RWPE2 (cell line): Measurements from ENCODE around the gene CPB2.

Source experiments
- ATAC-seq: fragments of 200-7000 bp; cut with Tn5 transposase; 3 replicates; pipeline ENCODE4 v1.9.1; 2021; ENCODE audit warnings: low read depth
- DNase-seq: peaks from one replicate; pipeline ENCODE4 v3.0.0-alpha.2; 2020; ENCODE audit warnings: low spot score
- H3K27ac ChIP-seq: fragments of 450-650 bp; 2 replicates; pipeline ENCODE4 v1.5.1; 2017; ENCODE audit warnings: mild to moderate bottlenecking; ENCODE audit not compliant: poor library complexity, severe bottlenecking
- H3K27me3 ChIP-seq: fragments of 250-450 bp; sonication (Bioruptor Pico); 2 replicates; pipeline ENCODE4 v1.5.1; 2021; ENCODE audit warnings: mild to moderate bottlenecking, moderate library complexity; ENCODE audit not compliant: insufficient read depth, poor library complexity, severe bottlenecking
- H3K36me3 ChIP-seq: fragments of 250-450 bp; sonication (Bioruptor Pico); 2 replicates; pipeline ENCODE4 v1.5.1; 2020; ENCODE audit warnings: low read depth, mild to moderate bottlenecking, moderate library complexity
- H3K4me1 ChIP-seq: fragments of 250-450 bp; sonication (Bioruptor Pico); 2 replicates; pipeline ENCODE4 v1.5.1; 2021; ENCODE audit warnings: mild to moderate bottlenecking, moderate library complexity; ENCODE audit not compliant: insufficient read depth, poor library complexity, severe bottlenecking
- H3K4me3 ChIP-seq: fragments of 250-450 bp; sonication (Bioruptor Pico); 2 replicates; pipeline ENCODE4 v1.5.1; 2021; ENCODE audit warnings: mild to moderate bottlenecking, moderate library complexity; ENCODE audit not compliant: severe bottlenecking
- H3K9me3 ChIP-seq: fragments of 250-450 bp; sonication (Bioruptor Pico); 2 replicates; pipeline ENCODE4 v1.5.1; 2021; ENCODE audit warnings: mild to moderate bottlenecking, moderate library complexity; ENCODE audit not compliant: severe bottlenecking
- TF ChIP-seq, protein P1 (sequence below): fragments of 450-650 bp; IDR thresholded peaks from one replicate; pipeline ENCODE4 v1.5.1; 2017; ENCODE audit warnings: mild to moderate bottlenecking, moderate library complexity; ENCODE audit not compliant: poor library complexity, severe bottlenecking

CPB2 gene

GRCh38 chr13:46038296-46038695 lies 66.5 kb downstream of the CPB2 start:
- no peak for ATAC-seq

GRCh38 chr13:46035066-46035465 lies 69.8 kb downstream of the CPB2 start:
- TF ChIP-seq, protein P1, sequence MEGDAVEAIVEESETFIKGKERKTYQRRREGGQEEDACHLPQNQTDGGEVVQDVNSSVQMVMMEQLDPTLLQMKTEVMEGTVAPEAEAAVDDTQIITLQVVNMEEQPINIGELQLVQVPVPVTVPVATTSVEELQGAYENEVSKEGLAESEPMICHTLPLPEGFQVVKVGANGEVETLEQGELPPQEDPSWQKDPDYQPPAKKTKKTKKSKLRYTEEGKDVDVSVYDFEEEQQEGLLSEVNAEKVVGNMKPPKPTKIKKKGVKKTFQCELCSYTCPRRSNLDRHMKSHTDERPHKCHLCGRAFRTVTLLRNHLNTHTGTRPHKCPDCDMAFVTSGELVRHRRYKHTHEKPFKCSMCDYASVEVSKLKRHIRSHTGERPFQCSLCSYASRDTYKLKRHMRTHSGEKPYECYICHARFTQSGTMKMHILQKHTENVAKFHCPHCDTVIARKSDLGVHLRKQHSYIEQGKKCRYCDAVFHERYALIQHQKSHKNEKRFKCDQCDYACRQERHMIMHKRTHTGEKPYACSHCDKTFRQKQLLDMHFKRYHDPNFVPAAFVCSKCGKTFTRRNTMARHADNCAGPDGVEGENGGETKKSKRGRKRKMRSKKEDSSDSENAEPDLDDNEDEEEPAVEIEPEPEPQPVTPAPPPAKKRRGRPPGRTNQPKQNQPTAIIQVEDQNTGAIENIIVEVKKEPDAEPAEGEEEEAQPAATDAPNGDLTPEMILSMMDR = no peak
- no peaks in the 10 kb centered on the region for H3K4me1 ChIP-seq
- DNase-seq (no peak), ATAC-seq (no peak)
- H3K9me3 ChIP-seq = no peaks in the 10 kb centered on the region
- H3K4me3 ChIP-seq = no peak overlapping the region
- H3K27me3 ChIP-seq = no peaks in the 10 kb centered on the region
- H3K36me3 ChIP-seq = peaks cover 34% of the 10 kb centered on the region
- H3K27ac ChIP-seq = no peak overlapping the region

More at GRCh38 chr13:46038296-46038695, 66.5 kb downstream of the CPB2 start:
- no peak for DNase-seq
- H3K4me1 ChIP-seq = no peaks in the 10 kb centered on the region
- TF ChIP-seq, protein P1 = no peak
- no peak overlapping the region for H3K27ac ChIP-seq
- no peaks in the 10 kb centered on the region for H3K9me3 ChIP-seq
- no peak overlapping the region for H3K4me3 ChIP-seq
- no peaks in the 10 kb centered on the region for H3K27me3 ChIP-seq
- H3K36me3 ChIP-seq = peaks cover 61% of the 10 kb centered on the region

GRCh38 chr13:46032341-46032740 lies 72.5 kb downstream of the CPB2 start:
- Histone ChIP-seq H3K4me3 (no peak overlapping the region), H3K36me3 (peaks cover 13% of the 10 kb centered on the region), H3K27ac (no peak overlapping the region), H3K27me3 (no peaks in the 10 kb centered on the region), H3K9me3 (no peaks in the 10 kb centered on the region), H3K4me1 (no peaks in the 10 kb centered on the region)
- TF ChIP-seq, protein P1 = no peak
- ATAC-seq = no peak
- no peak for DNase-seq

DNA sequence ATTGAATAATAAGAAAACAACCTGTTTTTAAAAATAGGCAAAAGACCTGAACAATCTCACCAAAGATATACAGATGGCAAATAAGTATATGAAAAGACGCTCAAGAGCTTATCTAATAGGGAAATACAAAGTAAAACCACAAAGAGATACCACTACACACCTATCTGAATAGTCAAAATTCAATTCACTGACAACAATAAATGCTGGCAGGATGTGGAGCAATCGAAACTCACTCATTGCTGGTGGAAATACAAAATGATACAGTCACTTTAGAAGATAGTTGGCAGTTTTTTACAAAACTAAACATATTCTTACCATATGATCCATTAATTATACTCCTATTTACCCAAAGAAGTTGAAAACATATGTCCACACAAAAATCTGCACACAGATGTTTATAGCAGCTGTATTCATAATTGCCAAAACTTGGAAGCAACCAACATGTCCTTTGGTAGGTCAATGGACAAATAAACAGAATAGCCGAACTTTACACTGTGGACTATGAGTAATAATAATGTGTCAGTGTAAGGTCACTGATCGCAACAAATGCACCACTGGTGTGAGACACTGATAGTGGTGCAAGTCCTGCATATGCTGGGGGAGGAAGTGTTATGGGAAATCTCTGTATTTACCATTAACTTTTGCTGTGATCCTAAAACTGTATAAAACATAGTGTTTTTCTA lies 73.1 kb downstream of the CPB2 start:
- Histone ChIP-seq H3K9me3 (no peaks in the 10 kb centered on the region), H3K4me1 (no peaks in the 10 kb centered on the region), H3K4me3 (no peak overlapping the region), H3K27ac (no peak overlapping the region), H3K36me3 (peaks cover 7% of the 10 kb centered on the region), H3K27me3 (no peaks in the 10 kb centered on the region)
- ATAC-seq (no peak), DNase-seq (no peak)
- TF ChIP-seq, protein P1 = no peak

DNA sequence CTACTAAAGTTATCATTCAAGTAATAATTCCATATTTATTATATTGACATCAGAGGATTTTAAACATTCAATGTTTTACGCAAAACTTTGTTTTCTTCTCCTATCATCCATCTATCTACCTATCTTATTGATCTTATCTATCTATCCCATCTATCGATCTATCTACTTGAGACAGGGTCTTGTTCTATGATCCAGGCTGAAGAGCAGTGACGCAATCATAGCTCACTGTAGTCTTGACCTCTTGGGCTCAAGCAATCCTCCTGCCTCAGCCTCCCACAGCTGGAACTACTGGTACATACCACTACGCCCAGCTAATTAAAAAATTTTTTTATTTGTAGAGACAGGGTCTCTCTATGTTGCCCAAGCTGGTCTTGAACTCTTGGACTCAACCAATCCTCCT lies 79.7 kb downstream of the CPB2 start:
- no peaks in the 10 kb centered on the region for H3K9me3 ChIP-seq
- H3K4me3 ChIP-seq = no peak overlapping the region
- H3K4me1 ChIP-seq = no peaks in the 10 kb centered on the region
- no peak for DNase-seq
- no peaks in the 10 kb centered on the region for H3K27me3 ChIP-seq
- no peak for ATAC-seq
- peaks cover 13% of the 10 kb centered on the region for H3K36me3 ChIP-seq
- TF ChIP-seq, protein P1 = no peak
- H3K27ac ChIP-seq = no peak overlapping the region
